A673 (cell line): ENCODE data around the gene RGS7.

Source experiments
- CTCF ChIP-seq: fragments of 300-800, 200-600 bp; sonication (generic); conservative IDR thresholded peaks from 2 replicates; pipeline ENCODE4 v1.5.1; 2017; ENCODE audit warnings: low read depth, mild to moderate bottlenecking, antibody characterized with exemption, low read length, moderate library complexity, mixed read lengths
- EZH2 ChIP-seq: fragments of 200-600 bp; sonication (generic); IDR thresholded peaks from 2 replicates; pipeline ENCODE4 v1.6.1; 2017; ENCODE audit warnings: borderline replicate concordance, low read depth, mild to moderate bottlenecking, mixed read lengths, antibody characterized with exemption, low read length; ENCODE audit not compliant: poor library complexity, severe bottlenecking

- no peak for TF ChIP-seq CTCF
- no peak for TF ChIP-seq EZH2
Measured at GRCh38 chr1:240956424-240956823, 400.6 kb downstream of the RGS7 start.
